WERI-Rb-1 (cell line): Measurements from ENCODE around the gene VSIR.

Experiments used
- DNase-seq: peaks from one replicate; pipeline ENCODE4 v3.0.0-alpha.2; 2020
- H3K27ac ChIP-seq: fragments of 250-450 bp; sonication (Bioruptor Pico); 2 replicates; pipeline ENCODE4 v1.5.1; 2020; ENCODE audit warnings: mild to moderate bottlenecking, moderate library complexity
- H3K27me3 ChIP-seq: fragments of 250-450 bp; sonication (Bioruptor Pico); 2 replicates; pipeline ENCODE4 v1.5.1; 2021; ENCODE audit warnings: mild to moderate bottlenecking, low read depth, moderate library complexity; ENCODE audit not compliant: insufficient read depth, severe bottlenecking
- H3K36me3 ChIP-seq: fragments of 250-450 bp; sonication (Bioruptor Pico); 2 replicates; pipeline ENCODE4 v1.5.1; 2020; ENCODE audit warnings: mild to moderate bottlenecking, moderate library complexity
- H3K4me3 ChIP-seq: 2 replicates; pipeline ENCODE4 v1.5.1; 2011; ENCODE audit warnings: low read depth, mild to moderate bottlenecking, control low read depth, low read length
- H3K9me3 ChIP-seq: fragments of 250-450 bp; sonication (Bioruptor Pico); 2 replicates; pipeline ENCODE4 v1.5.1; 2021; ENCODE audit warnings: mild to moderate bottlenecking, moderate library complexity; ENCODE audit not compliant: severe bottlenecking
- TF ChIP-seq, protein P1 (sequence below): IDR thresholded peaks from 2 replicates; pipeline ENCODE4 v1.5.1; 2011; ENCODE audit warnings: low read depth, mild to moderate bottlenecking, control low read depth, inconsistent platforms, low read length

VSIR gene

DNA sequence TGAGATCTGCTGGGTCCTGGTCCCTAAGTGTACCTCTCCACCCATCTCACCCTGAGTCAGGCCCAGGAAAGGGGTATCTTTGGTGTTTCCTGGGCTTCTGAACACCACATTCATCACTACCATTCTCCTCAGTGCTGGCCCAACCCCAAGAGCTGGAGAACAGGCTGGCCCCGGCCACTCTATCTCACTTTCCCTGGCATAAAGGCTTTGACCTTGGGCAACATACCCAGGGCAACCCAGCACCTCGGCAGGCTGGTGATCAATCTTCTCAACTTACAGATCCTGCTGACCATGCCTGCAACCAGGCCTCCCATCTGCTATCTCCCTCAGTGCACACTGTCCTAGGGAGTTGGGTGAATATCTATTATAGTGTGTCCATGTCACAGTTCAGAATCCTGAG is 2.1 kb downstream of the VSIR start:
- Histone ChIP-seq H3K36me3 (no peaks in the 10 kb centered on the region), H3K4me3 (no peak overlapping the region), H3K27me3 (no peaks in the 10 kb centered on the region), H3K9me3 (no peaks in the 10 kb centered on the region), H3K27ac (no peak overlapping the region)
- DNase-seq, result no peak
- TF ChIP-seq, protein P1, sequence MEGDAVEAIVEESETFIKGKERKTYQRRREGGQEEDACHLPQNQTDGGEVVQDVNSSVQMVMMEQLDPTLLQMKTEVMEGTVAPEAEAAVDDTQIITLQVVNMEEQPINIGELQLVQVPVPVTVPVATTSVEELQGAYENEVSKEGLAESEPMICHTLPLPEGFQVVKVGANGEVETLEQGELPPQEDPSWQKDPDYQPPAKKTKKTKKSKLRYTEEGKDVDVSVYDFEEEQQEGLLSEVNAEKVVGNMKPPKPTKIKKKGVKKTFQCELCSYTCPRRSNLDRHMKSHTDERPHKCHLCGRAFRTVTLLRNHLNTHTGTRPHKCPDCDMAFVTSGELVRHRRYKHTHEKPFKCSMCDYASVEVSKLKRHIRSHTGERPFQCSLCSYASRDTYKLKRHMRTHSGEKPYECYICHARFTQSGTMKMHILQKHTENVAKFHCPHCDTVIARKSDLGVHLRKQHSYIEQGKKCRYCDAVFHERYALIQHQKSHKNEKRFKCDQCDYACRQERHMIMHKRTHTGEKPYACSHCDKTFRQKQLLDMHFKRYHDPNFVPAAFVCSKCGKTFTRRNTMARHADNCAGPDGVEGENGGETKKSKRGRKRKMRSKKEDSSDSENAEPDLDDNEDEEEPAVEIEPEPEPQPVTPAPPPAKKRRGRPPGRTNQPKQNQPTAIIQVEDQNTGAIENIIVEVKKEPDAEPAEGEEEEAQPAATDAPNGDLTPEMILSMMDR, result no peak

- Histone ChIP-seq H3K36me3 (no peaks in the 10 kb centered on the region), H3K27me3 (no peaks in the 10 kb centered on the region), H3K27ac (no peak overlapping the region), H3K9me3 (no peaks in the 10 kb centered on the region), H3K4me3 (no peak overlapping the region)
- TF ChIP-seq, protein P1, result no peak
- DNase-seq, result no peak
Observed at GRCh38 chr10:71770789-71771188, 2.5 kb downstream of the VSIR start.

- TF ChIP-seq, protein P1, result no peak
- no peak for DNase-seq
- Histone ChIP-seq H3K36me3 (no peaks in the 10 kb centered on the region), H3K4me3 (no peak overlapping the region), H3K27me3 (no peaks in the 10 kb centered on the region), H3K9me3 (no peaks in the 10 kb centered on the region), H3K27ac (no peak overlapping the region)
Observed at GRCh38 chr10:71770255-71770654, 3.1 kb downstream of the VSIR start.

- Histone ChIP-seq H3K4me3 (no peak overlapping the region), H3K9me3 (no peaks in the 10 kb centered on the region), H3K27me3 (no peaks in the 10 kb centered on the region), H3K36me3 (no peaks in the 10 kb centered on the region), H3K27ac (no peak overlapping the region)
- TF ChIP-seq, protein P1, result no peak
- DNase-seq, result no peak
Observed at GRCh38 chr10:71769279-71769823, 4.0 kb downstream of the VSIR start.

DNA sequence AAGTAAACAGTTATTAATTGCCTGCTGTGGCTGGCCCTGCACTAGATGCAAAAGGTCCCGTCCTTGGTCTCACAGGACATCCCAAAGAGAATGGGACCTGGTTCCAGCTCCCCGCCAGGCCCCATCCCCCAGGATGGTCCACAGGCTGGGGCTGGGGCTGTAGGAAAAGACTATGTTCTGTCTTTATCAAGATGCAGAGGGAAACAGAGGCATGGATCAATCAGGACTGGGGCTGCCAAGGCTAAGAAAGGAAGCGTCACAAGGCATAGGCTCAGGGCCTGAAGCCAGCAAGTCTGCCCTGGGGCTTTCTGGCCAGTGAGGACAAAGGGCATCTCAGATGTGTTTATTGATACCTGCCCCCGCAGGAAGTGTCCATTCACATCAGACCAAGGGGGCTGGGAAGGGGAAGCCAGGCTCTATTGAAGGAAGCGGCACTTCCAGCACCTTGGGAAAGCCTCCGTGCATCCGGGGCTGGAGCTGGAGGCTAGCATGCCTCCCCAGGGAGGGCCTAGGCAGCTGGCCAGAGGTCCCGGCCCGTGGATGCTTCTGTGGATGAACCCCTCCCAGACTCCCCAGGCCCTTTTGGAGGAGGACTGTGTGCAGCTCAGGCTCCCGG is 5.8 kb downstream of the VSIR start:
- TF ChIP-seq, protein P1, result no peak
- H3K4me3 ChIP-seq, result no peak overlapping the region
- DNase-seq, result no peak
- H3K27ac ChIP-seq, result no peak overlapping the region
- H3K36me3 ChIP-seq, result no peaks in the 10 kb centered on the region
- H3K9me3 ChIP-seq, result no peaks in the 10 kb centered on the region
- H3K27me3 ChIP-seq, result no peaks in the 10 kb centered on the region
